Measurements from ENCODE around the gene ZNF780A. TPM values are rescaled to one million over a fixed set of nuclear protein-coding genes. Genes with fewer than 3 reads are reported as not detected.

Gene ZNF780A
- total RNA-seq, 1 experiment from 2014 or later = 31.9 TPM

Other genes starting within 250 kb of the ZNF780A start
- 359 and 384 TPM in 2 replicates for gene FBL, start 244.6 kb downstream of the ZNF780A start, total RNA-seq (2014; rRNA removed; shearing (Covaris generic); ENCODE audit: low replicate concordance)
- gene FCGBP, start 156.3 kb downstream of the ZNF780A start, total RNA-seq (2014; rRNA removed; shearing (Covaris generic); ENCODE audit: low replicate concordance) = 0.32 TPM in 1 of 2 replicates, not detected in the other
- 99.7 and 123 TPM in 2 replicates for gene PSMC4, start 119.8 kb downstream of the ZNF780A start, total RNA-seq (2014; rRNA removed; shearing (Covaris generic); ENCODE audit: low replicate concordance)
- gene ZNF546, start 93.9 kb downstream of the ZNF780A start, total RNA-seq (2014; rRNA removed; shearing (Covaris generic); ENCODE audit: low replicate concordance) = 6.0 and 10.4 TPM in 2 replicates
- gene ZNF780B, start 34.7 kb downstream of the ZNF780A start, total RNA-seq (2014; rRNA removed; shearing (Covaris generic); ENCODE audit: low replicate concordance) = 16.8 and 33.9 TPM in 2 replicates
- 7.6 and 26.3 TPM in 2 replicates for gene MAP3K10, start 100.5 kb upstream of the ZNF780A start, total RNA-seq (2014; rRNA removed; shearing (Covaris generic); ENCODE audit: low replicate concordance)
- gene TTC9B, start 127.4 kb upstream of the ZNF780A start, total RNA-seq (2014; rRNA removed; shearing (Covaris generic); ENCODE audit: low replicate concordance) = not detected in 2 replicates
- gene CCNP, start 135.7 kb upstream of the ZNF780A start, total RNA-seq (2014; rRNA removed; shearing (Covaris generic); ENCODE audit: low replicate concordance) = not detected in 2 replicates
- 85.9 and 128 TPM in 2 replicates for gene AKT2, start 194.4 kb upstream of the ZNF780A start, total RNA-seq (2014; rRNA removed; shearing (Covaris generic); ENCODE audit: low replicate concordance)

Measured in Karpas-422 (cell line).